K562 (cell line): Measurements from ENCODE around the gene SNAP23.

Source experiments
- MYBL2 ChIP-seq, 2 experiments: fragments of 450-650 bp in 1 of 2; sonication (generic) in 1 of 2; formaldehyde crosslinking in 1 of 2; IDR thresholded peaks; 2 replicates each; pipeline versions ENCODE4 v1.6.1 to v1.8.1; 2017 to 2022; ENCODE audit warnings: borderline replicate concordance in 1 of 2, inconsistent platforms in 1 of 2, low read depth in 1 of 2, mild to moderate bottlenecking in 1 of 2, missing genetic modification reagents in 1 of 2, moderate library complexity in 1 of 2
- TSHZ1 ChIP-seq: fragments of 250-450 bp; sonication (Bioruptor Pico); IDR thresholded peaks from 2 replicates; pipeline ENCODE4 v1.4.0; 2020; ENCODE audit warnings: mild to moderate bottlenecking, moderate library complexity
- ZBTB7A ChIP-seq: IDR thresholded peaks from 2 replicates; pipeline ENCODE4 v1.6.1; 2011; ENCODE audit warnings: low read depth, mild to moderate bottlenecking, low read length, moderate library complexity, borderline replicate concordance; ENCODE audit not compliant: control insufficient read depth
- TF ChIP-seq, protein P1 (sequence below), 3 experiments: IDR thresholded peaks in 2 of 3; conservative IDR thresholded peaks in 1 of 3; 2 replicates each; pipeline ENCODE4 v1.5.1; 2011 to 2012; ENCODE audit warnings: low read length in 3 of 3, mild to moderate bottlenecking in 3 of 3, control low read depth in 2 of 3, improper control_type of control experiment in 1 of 3, inconsistent platforms in 1 of 3, low read depth in 1 of 3, mixed read lengths in 1 of 3, moderate library complexity in 1 of 3; ENCODE audit not compliant: insufficient read depth in 2 of 3

DNA sequence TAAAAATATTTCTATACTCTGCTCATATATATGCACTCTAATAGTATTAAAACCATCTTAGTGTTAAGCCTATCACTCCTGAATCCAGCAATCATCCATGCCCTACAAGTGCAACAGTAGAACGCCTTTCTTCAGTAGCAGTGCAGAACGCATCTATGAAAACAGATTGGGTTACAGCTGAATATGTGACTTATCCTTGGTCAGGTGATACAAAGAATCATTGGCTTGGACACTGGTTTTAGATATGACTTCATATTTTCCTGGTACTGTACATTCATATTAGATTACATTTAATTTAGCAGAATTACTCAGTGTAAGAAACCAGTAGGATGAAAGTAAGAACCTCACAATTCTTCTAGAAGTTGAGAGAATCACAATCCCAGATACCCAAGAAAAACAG, 47.8 kb upstream of the SNAP23 start:
- no peak for TF ChIP-seq ZBTB7A
- no peak for TF ChIP-seq TSHZ1 (CRISPR knock-in tag)
- no peak for TF ChIP-seq MYBL2 (IDR thresholded peaks at IDR 0.05; ENCODE audit: low read depth)
- no peak for TF ChIP-seq MYBL2 (CRISPR knock-in tag; IDR thresholded peaks at IDR 0.05; ENCODE audit: borderline replicate concordance)
- TF ChIP-seq, protein P1, sequence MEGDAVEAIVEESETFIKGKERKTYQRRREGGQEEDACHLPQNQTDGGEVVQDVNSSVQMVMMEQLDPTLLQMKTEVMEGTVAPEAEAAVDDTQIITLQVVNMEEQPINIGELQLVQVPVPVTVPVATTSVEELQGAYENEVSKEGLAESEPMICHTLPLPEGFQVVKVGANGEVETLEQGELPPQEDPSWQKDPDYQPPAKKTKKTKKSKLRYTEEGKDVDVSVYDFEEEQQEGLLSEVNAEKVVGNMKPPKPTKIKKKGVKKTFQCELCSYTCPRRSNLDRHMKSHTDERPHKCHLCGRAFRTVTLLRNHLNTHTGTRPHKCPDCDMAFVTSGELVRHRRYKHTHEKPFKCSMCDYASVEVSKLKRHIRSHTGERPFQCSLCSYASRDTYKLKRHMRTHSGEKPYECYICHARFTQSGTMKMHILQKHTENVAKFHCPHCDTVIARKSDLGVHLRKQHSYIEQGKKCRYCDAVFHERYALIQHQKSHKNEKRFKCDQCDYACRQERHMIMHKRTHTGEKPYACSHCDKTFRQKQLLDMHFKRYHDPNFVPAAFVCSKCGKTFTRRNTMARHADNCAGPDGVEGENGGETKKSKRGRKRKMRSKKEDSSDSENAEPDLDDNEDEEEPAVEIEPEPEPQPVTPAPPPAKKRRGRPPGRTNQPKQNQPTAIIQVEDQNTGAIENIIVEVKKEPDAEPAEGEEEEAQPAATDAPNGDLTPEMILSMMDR (IDR thresholded peaks at IDR 0.05 in 2 of 3, conservative IDR thresholded peaks at IDR 0.05 in 1 of 3; ENCODE audit: insufficient read depth in 2 of 3, low read depth in 1 of 3, low read length in 3 of 3): no peak
